ENCODE results near the gene QRICH1. TPM values are rescaled to one million over a fixed set of nuclear protein-coding genes. Genes with fewer than 3 reads are reported as not detected.

Gene QRICH1
- total and polyA plus RNA-seq, 2 of the 13 experiments (the other 11 are each of a cell fraction or from before 2014, with no cell fraction given) = 52.6 to 102 TPM

DNA sequence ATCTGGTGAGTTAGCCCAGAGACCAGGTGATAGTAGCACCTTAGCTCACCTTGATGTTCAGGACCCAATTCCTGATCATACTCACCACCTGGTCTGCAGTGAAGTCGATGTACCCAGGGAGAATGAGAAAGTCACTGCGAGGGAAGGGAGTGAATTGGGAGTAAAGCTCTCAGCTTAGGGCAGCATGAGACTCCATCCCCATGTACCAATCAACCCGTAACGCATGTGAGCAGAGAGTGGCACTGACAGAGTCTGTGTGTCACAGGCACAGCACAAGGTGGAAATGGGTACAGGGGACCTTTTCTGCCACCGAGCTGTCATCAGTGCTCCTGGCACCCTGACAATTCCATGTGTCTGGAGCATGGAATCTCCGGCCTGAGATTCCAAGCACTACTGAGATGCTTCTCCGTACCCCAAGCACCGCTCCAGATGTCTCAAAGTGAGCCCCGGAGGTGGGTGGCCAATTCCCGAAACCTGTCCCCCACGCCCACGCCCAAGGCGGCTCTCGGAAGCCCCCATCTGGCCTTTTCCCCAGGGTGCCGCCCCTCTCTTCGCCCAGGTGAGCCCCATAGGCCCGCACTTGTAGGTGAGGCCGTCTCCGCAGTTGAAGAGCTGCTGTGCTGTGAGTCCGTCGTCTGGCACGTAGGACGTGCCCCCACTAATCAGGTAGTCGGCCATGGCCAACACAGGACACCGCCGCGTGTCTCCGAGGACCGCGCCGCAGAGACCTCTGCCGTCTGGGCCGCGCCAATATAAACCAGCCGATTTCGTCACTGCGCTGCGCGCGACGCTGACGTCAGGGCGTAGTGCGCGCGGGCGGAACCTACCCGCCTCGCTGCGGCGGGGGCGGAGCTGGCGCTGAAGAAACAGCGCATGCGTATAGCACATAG lies 65.0 kb downstream of the QRICH1 start, which contains the start of gene IMPDH2 (continued):
- no peak; the same call in 1 of the 2 replicates for TF ChIP-seq ZBTB4 (CRISPR knock-in tag; IDR thresholded peaks at IDR 0.05; ENCODE audit: borderline replicate concordance)
- peak; percentile 73 for TF ChIP-seq FOSL2 (CRISPR knock-in tag; IDR thresholded peaks at IDR 0.05)
- peak; percentile 97 for TF ChIP-seq DMAP1 (CRISPR knock-in tag; IDR thresholded peaks at IDR 0.05)
- peak; percentile 100 for TF ChIP-seq RBM22 (optimal IDR thresholded peaks at IDR 0.05; ENCODE audit: low read length)
- peak; percentile 48; the same call in 1 of the 2 replicates for TF ChIP-seq CSRNP1 (CRISPR knock-in tag; IDR thresholded peaks at IDR 0.05)
- TF ChIP-seq TEAD2 (CRISPR knock-in tag; IDR thresholded peaks at IDR 0.05) = peak; percentile 41; the same call in 1 of the 2 replicates
- TF ChIP-seq ZNF737 (CRISPR knock-in tag; IDR thresholded peaks at IDR 0.05; ENCODE audit: borderline replicate concordance) = no peak; the same call in 1 of the 2 replicates
- TF ChIP-seq, protein P1, sequence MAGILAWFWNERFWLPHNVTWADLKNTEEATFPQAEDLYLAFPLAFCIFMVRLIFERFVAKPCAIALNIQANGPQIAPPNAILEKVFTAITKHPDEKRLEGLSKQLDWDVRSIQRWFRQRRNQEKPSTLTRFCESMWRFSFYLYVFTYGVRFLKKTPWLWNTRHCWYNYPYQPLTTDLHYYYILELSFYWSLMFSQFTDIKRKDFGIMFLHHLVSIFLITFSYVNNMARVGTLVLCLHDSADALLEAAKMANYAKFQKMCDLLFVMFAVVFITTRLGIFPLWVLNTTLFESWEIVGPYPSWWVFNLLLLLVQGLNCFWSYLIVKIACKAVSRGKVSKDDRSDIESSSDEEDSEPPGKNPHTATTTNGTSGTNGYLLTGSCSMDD (CRISPR knock-in tag; IDR thresholded peaks at IDR 0.05) = peak; percentile 65; the same call in 1 of the 2 replicates
- TF ChIP-seq, protein P2, sequence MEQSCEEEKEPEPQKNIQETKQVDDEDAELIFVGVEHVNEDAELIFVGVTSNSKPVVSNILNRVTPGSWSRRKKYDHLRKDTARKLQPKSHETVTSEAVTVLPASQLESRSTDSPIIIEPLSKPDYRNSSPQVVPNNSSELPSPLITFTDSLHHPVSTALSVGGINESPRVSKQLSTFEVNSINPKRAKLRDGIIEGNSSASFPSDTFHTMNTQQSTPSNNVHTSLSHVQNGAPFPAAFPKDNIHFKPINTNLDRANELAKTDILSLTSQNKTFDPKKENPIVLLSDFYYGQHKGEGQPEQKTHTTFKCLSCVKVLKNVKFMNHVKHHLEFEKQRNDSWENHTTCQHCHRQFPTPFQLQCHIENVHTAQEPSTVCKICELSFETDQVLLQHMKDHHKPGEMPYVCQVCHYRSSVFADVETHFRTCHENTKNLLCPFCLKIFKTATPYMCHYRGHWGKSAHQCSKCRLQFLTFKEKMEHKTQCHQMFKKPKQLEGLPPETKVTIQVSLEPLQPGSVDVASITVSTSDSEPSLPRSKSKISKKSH (CRISPR knock-in tag; IDR thresholded peaks at IDR 0.05; ENCODE audit: borderline replicate concordance) = peak; percentile 98
- TF ChIP-seq ZKSCAN5 (CRISPR knock-in tag; IDR thresholded peaks at IDR 0.05) = no peak
- TF ChIP-seq ZFP36L2 (CRISPR knock-in tag; IDR thresholded peaks at IDR 0.05) = no peak
- peak; percentile 97 for TF ChIP-seq CEBPG (CRISPR knock-in tag; IDR thresholded peaks at IDR 0.05)
- TF ChIP-seq, protein P3, sequence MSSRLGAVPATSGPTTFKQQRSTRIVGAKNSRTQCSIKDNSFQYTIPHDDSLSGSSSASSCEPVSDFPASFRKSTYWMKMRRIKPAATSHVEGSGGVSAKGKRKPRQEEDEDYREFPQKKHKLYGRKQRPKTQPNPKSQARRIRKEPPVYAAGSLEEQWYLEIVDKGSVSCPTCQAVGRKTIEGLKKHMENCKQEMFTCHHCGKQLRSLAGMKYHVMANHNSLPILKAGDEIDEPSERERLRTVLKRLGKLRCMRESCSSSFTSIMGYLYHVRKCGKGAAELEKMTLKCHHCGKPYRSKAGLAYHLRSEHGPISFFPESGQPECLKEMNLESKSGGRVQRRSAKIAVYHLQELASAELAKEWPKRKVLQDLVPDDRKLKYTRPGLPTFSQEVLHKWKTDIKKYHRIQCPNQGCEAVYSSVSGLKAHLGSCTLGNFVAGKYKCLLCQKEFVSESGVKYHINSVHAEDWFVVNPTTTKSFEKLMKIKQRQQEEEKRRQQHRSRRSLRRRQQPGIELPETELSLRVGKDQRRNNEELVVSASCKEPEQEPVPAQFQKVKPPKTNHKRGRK (CRISPR knock-in tag; IDR thresholded peaks at IDR 0.05) = no peak
- no peak for TF ChIP-seq KAT2B (IDR thresholded peaks at IDR 0.05; ENCODE audit: borderline replicate concordance, low read depth, low read length)
- peak; percentile 87 for TF ChIP-seq TAF15 (IDR thresholded peaks at IDR 0.05; ENCODE audit: low read depth, low read length, poor library complexity, severe bottlenecking)
- peak; percentile 85 for TF ChIP-seq ZBTB7A (CRISPR knock-in tag; IDR thresholded peaks at IDR 0.05)
- TF ChIP-seq SIX1 (CRISPR knock-in tag; IDR thresholded peaks at IDR 0.05; ENCODE audit: borderline replicate concordance) = peak; percentile 63; the same call in 1 of the 2 replicates
- peak; percentile 97 for TF ChIP-seq CREB1 (IDR thresholded peaks at IDR 0.05)
- peak; percentile 96 for TF ChIP-seq CREB1 (CRISPR knock-in tag; IDR thresholded peaks at IDR 0.05)
- peak; percentile 92; the same call in 1 of the 2 replicates for TF ChIP-seq AHR (CRISPR knock-in tag; IDR thresholded peaks at IDR 0.05)
- peak; percentile 87 for TF ChIP-seq KLF11 (CRISPR knock-in tag; IDR thresholded peaks at IDR 0.05)

Measured in HepG2 (cell line).